ENCODE data around the gene ICAM2.
A peak's percentile ranks its signal among the peaks of the same experiment; 100 is the strongest.

The ICAM2 gene

DNA sequence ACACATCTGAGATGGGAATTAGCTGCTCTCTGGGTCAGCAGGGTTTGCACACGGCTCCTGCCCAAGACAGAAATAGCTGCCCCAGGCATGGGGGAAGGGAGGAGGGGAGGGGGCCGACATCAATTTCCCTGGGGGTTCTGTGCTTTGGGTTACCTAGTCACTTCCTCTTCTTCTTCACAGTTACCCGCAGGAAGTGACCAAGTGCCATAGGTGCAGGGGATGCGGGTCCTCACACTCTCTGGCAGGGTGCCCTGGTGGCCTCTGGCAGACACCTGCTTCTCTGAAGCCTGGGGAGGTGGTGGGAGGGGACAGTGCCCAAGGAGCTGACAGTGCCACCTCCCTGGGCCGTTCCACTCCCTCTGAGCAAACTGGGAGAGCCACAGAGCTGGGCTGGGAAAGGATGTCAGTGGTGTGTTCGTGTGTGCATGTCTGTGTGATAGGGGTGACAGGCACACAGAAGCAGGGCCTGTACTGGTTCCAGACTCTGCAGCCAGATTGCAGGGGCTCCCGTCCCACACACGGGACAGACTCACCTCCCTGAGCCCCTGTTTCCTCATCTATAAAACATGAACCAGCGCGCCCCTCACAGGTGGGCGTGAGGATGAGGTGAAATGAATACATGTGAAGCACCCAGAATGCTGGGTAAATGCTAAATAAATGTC lies 65.9 kb downstream of the ICAM2 start:
- Histone ChIP-seq H3K36me3 (no peaks in the 10 kb centered on the region), H3K27me3 (no peaks in the 10 kb centered on the region), H3K9me3 (no peaks in the 10 kb centered on the region), H3K4me1 (peaks cover 71% of the 10 kb centered on the region), H3K4me3 (peak overlapping the region; percentile 43; the same call in 1 of the 2 replicates), H3K27ac (peak overlapping the region; percentile 84), H3K9ac (peak overlapping the region; percentile 73; the same call in 1 of the 2 replicates), H3K4me2 (peak overlapping the region; percentile 91), H4K20me1 (no peaks in the 10 kb centered on the region)
- no peak for TF ChIP-seq Cebpa-rat (IDR thresholded peaks at IDR 0.05)

All from BLaER1 (cell line).